PFSK-1 (cell line): ENCODE data around the gene PPFIA3.

ENCODE experiments used
- POLR2AphosphoS5 ChIP-seq: IDR thresholded peaks from 2 replicates; pipeline ENCODE4 v1.6.1; 2012; ENCODE audit warnings: low read depth, mild to moderate bottlenecking, control low read depth, low read length, moderate library complexity
- SIN3A ChIP-seq: IDR thresholded peaks from 2 replicates; pipeline ENCODE4 v1.6.1; 2012; ENCODE audit warnings: mild to moderate bottlenecking, low read length, moderate library complexity, borderline replicate concordance; ENCODE audit not compliant: insufficient read depth
- TF ChIP-seq, protein P1 (sequence below), 2 experiments: IDR thresholded peaks; 2 replicates each; pipeline versions ENCODE4 v1.6.1 to v1.8.0; 2011 to 2012; ENCODE audit warnings: low read depth in 2 of 2, low read length in 2 of 2, control low read depth in 1 of 2, inconsistent platforms in 1 of 2, mild to moderate bottlenecking in 1 of 2, moderate library complexity in 1 of 2; ENCODE audit not compliant: insufficient read depth in 1 of 2

DNA sequence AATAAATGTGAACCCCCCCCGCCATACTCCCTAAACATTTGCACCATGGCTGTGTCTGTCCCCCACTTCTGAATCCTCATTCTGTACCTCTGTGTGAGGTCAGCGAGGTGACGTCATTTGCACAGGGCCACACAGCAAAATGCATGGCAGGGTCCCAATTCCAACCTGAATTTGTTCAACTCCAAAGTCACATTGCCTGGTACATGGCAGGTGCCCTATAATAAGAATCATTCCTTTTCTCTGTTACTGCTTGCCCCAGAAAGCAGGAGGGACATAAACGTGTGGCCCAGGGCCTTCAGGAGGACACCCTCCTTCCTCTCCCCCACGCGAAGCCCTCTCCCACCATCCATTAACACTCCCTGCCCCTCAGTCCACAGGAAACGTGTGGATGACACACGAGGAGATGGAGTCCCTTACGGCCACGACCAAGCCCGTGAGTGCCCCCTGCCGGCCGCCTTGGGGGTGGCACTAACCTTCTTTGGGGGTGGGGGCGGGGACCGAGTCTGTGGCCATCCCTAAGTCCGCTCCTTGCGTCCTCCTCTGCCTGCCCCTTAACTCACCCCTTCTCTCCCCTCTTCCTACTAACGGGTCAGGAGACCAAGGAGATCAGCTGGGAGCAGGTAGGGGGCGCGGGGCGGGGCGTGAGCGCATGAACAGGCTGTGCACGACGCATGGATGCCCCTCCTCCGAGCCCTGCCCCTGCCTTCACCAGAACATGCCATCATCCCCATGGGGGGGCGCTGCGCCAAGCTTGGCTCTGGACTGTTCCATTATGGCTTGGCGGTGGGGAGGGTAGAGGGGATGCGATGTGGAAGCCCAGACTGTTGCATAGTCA, 26.4 kb downstream of the PPFIA3 start:
- TF ChIP-seq SIN3A = 0 out of 2 replicates have a peak, but pooled peaks have one; percentile 61
- TF ChIP-seq POLR2AphosphoS5 = no peak
- TF ChIP-seq, protein P1, sequence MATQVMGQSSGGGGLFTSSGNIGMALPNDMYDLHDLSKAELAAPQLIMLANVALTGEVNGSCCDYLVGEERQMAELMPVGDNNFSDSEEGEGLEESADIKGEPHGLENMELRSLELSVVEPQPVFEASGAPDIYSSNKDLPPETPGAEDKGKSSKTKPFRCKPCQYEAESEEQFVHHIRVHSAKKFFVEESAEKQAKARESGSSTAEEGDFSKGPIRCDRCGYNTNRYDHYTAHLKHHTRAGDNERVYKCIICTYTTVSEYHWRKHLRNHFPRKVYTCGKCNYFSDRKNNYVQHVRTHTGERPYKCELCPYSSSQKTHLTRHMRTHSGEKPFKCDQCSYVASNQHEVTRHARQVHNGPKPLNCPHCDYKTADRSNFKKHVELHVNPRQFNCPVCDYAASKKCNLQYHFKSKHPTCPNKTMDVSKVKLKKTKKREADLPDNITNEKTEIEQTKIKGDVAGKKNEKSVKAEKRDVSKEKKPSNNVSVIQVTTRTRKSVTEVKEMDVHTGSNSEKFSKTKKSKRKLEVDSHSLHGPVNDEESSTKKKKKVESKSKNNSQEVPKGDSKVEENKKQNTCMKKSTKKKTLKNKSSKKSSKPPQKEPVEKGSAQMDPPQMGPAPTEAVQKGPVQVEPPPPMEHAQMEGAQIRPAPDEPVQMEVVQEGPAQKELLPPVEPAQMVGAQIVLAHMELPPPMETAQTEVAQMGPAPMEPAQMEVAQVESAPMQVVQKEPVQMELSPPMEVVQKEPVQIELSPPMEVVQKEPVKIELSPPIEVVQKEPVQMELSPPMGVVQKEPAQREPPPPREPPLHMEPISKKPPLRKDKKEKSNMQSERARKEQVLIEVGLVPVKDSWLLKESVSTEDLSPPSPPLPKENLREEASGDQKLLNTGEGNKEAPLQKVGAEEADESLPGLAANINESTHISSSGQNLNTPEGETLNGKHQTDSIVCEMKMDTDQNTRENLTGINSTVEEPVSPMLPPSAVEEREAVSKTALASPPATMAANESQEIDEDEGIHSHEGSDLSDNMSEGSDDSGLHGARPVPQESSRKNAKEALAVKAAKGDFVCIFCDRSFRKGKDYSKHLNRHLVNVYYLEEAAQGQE (IDR thresholded peaks at IDR 0.05; ENCODE audit: insufficient read depth in 1 of 2, low read depth in 2 of 2, low read length in 2 of 2) = 0 out of 4 replicates have a peak, but pooled peaks of 1 of the 2 experiments have one; percentile 36
